ENCODE results near the gene PHF23.

DNA sequence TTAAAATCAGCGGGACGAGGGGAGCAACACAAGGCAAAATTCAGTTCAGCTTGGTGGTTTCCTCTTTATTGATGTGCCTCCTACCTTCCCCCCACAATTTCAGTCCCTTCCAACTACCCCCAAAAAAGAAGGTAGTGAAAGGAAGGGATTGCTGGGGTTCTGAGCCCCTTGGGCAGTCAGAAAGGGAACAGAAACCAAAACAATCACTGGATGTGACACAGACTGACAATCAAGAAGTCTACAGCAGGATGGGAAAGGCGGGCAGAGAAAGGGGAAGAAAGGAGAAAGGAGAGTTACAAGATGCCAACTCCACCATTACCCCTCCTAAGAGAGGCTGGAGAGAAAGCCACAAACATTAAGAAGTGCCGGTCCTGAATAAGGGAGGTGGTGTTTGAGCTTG is 1.1 kb upstream of the PHF23 start:
- TF ChIP-seq NFE2 (IDR thresholded peaks at IDR 0.05; ENCODE audit: low read depth), result no peak
- no peak for TF ChIP-seq SMC3 (conservative IDR thresholded peaks at IDR 0.05; ENCODE audit: insufficient read depth, low read depth, low read length)
- TF ChIP-seq TCF7L2 (IDR thresholded peaks at IDR 0.05; ENCODE audit: low read depth, low read length), result no peak
- TF ChIP-seq SNIP1 (IDR thresholded peaks at IDR 0.05; ENCODE audit: low read depth), result no peak
- TF ChIP-seq, protein P1, sequence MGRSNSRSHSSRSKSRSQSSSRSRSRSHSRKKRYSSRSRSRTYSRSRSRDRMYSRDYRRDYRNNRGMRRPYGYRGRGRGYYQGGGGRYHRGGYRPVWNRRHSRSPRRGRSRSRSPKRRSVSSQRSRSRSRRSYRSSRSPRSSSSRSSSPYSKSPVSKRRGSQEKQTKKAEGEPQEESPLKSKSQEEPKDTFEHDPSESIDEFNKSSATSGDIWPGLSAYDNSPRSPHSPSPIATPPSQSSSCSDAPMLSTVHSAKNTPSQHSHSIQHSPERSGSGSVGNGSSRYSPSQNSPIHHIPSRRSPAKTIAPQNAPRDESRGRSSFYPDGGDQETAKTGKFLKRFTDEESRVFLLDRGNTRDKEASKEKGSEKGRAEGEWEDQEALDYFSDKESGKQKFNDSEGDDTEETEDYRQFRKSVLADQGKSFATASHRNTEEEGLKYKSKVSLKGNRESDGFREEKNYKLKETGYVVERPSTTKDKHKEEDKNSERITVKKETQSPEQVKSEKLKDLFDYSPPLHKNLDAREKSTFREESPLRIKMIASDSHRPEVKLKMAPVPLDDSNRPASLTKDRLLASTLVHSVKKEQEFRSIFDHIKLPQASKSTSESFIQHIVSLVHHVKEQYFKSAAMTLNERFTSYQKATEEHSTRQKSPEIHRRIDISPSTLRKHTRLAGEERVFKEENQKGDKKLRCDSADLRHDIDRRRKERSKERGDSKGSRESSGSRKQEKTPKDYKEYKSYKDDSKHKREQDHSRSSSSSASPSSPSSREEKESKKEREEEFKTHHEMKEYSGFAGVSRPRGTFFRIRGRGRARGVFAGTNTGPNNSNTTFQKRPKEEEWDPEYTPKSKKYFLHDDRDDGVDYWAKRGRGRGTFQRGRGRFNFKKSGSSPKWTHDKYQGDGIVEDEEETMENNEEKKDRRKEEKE (IDR thresholded peaks at IDR 0.05; ENCODE audit: borderline replicate concordance in 1 of 2, control insufficient read depth in 1 of 2, low read depth in 2 of 2, low read length in 1 of 2), result no peak
- TF ChIP-seq, protein P2, sequence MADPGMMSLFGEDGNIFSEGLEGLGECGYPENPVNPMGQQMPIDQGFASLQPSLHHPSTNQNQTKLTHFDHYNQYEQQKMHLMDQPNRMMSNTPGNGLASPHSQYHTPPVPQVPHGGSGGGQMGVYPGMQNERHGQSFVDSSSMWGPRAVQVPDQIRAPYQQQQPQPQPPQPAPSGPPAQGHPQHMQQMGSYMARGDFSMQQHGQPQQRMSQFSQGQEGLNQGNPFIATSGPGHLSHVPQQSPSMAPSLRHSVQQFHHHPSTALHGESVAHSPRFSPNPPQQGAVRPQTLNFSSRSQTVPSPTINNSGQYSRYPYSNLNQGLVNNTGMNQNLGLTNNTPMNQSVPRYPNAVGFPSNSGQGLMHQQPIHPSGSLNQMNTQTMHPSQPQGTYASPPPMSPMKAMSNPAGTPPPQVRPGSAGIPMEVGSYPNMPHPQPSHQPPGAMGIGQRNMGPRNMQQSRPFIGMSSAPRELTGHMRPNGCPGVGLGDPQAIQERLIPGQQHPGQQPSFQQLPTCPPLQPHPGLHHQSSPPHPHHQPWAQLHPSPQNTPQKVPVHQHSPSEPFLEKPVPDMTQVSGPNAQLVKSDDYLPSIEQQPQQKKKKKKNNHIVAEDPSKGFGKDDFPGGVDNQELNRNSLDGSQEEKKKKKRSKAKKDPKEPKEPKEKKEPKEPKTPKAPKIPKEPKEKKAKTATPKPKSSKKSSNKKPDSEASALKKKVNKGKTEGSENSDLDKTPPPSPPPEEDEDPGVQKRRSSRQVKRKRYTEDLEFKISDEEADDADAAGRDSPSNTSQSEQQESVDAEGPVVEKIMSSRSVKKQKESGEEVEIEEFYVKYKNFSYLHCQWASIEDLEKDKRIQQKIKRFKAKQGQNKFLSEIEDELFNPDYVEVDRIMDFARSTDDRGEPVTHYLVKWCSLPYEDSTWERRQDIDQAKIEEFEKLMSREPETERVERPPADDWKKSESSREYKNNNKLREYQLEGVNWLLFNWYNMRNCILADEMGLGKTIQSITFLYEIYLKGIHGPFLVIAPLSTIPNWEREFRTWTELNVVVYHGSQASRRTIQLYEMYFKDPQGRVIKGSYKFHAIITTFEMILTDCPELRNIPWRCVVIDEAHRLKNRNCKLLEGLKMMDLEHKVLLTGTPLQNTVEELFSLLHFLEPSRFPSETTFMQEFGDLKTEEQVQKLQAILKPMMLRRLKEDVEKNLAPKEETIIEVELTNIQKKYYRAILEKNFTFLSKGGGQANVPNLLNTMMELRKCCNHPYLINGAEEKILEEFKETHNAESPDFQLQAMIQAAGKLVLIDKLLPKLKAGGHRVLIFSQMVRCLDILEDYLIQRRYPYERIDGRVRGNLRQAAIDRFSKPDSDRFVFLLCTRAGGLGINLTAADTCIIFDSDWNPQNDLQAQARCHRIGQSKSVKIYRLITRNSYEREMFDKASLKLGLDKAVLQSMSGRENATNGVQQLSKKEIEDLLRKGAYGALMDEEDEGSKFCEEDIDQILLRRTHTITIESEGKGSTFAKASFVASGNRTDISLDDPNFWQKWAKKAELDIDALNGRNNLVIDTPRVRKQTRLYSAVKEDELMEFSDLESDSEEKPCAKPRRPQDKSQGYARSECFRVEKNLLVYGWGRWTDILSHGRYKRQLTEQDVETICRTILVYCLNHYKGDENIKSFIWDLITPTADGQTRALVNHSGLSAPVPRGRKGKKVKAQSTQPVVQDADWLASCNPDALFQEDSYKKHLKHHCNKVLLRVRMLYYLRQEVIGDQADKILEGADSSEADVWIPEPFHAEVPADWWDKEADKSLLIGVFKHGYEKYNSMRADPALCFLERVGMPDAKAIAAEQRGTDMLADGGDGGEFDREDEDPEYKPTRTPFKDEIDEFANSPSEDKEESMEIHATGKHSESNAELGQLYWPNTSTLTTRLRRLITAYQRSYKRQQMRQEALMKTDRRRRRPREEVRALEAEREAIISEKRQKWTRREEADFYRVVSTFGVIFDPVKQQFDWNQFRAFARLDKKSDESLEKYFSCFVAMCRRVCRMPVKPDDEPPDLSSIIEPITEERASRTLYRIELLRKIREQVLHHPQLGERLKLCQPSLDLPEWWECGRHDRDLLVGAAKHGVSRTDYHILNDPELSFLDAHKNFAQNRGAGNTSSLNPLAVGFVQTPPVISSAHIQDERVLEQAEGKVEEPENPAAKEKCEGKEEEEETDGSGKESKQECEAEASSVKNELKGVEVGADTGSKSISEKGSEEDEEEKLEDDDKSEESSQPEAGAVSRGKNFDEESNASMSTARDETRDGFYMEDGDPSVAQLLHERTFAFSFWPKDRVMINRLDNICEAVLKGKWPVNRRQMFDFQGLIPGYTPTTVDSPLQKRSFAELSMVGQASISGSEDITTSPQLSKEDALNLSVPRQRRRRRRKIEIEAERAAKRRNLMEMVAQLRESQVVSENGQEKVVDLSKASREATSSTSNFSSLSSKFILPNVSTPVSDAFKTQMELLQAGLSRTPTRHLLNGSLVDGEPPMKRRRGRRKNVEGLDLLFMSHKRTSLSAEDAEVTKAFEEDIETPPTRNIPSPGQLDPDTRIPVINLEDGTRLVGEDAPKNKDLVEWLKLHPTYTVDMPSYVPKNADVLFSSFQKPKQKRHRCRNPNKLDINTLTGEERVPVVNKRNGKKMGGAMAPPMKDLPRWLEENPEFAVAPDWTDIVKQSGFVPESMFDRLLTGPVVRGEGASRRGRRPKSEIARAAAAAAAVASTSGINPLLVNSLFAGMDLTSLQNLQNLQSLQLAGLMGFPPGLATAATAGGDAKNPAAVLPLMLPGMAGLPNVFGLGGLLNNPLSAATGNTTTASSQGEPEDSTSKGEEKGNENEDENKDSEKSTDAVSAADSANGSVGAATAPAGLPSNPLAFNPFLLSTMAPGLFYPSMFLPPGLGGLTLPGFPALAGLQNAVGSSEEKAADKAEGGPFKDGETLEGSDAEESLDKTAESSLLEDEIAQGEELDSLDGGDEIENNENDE (IDR thresholded peaks at IDR 0.05; ENCODE audit: low read depth, low read length), result no peak
- no peak for TF ChIP-seq NRF1 (conservative IDR thresholded peaks at IDR 0.05 in 1 of 2, IDR thresholded peaks at IDR 0.05 in 1 of 2)
- TF ChIP-seq, protein P3, sequence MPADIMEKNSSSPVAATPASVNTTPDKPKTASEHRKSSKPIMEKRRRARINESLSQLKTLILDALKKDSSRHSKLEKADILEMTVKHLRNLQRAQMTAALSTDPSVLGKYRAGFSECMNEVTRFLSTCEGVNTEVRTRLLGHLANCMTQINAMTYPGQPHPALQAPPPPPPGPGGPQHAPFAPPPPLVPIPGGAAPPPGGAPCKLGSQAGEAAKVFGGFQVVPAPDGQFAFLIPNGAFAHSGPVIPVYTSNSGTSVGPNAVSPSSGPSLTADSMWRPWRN (IDR thresholded peaks at IDR 0.05; ENCODE audit: low read depth), result no peak
- TF ChIP-seq, protein P4, sequence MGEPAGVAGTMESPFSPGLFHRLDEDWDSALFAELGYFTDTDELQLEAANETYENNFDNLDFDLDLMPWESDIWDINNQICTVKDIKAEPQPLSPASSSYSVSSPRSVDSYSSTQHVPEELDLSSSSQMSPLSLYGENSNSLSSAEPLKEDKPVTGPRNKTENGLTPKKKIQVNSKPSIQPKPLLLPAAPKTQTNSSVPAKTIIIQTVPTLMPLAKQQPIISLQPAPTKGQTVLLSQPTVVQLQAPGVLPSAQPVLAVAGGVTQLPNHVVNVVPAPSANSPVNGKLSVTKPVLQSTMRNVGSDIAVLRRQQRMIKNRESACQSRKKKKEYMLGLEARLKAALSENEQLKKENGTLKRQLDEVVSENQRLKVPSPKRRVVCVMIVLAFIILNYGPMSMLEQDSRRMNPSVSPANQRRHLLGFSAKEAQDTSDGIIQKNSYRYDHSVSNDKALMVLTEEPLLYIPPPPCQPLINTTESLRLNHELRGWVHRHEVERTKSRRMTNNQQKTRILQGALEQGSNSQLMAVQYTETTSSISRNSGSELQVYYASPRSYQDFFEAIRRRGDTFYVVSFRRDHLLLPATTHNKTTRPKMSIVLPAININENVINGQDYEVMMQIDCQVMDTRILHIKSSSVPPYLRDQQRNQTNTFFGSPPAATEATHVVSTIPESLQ (CRISPR knock-in tag; IDR thresholded peaks at IDR 0.05), result no peak
- TF ChIP-seq, protein P5, sequence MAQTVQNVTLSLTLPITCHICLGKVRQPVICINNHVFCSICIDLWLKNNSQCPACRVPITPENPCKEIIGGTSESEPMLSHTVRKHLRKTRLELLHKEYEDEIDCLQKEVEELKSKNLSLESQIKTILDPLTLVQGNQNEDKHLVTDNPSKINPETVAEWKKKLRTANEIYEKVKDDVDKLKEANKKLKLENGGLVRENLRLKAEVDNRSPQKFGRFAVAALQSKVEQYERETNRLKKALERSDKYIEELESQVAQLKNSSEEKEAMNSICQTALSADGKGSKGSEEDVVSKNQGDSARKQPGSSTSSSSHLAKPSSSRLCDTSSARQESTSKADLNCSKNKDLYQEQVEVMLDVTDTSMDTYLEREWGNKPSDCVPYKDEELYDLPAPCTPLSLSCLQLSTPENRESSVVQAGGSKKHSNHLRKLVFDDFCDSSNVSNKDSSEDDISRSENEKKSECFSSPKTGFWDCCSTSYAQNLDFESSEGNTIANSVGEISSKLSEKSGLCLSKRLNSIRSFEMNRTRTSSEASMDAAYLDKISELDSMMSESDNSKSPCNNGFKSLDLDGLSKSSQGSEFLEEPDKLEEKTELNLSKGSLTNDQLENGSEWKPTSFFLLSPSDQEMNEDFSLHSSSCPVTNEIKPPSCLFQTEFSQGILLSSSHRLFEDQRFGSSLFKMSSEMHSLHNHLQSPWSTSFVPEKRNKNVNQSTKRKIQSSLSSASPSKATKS (CRISPR knock-in tag; IDR thresholded peaks at IDR 0.05), result no peak
- TF ChIP-seq FOXA1 (IDR thresholded peaks at IDR 0.05; ENCODE audit: borderline replicate concordance), result no peak
- no peak for TF ChIP-seq POLR2A (conservative IDR thresholded peaks at IDR 0.05)
- TF ChIP-seq EZH2 (IDR thresholded peaks at IDR 0.05; ENCODE audit: borderline replicate concordance, low read depth, low read length), result no peak

Measured in K562 (cell line).